ENCODE measurements around the gene ZNF385D.
"Not testable (repeated sequence)": the region's sequence is repeated elsewhere in the genome, so short reads cannot be mapped to it uniquely, and the experiment has no call there.

The ZNF385D gene

DNA sequence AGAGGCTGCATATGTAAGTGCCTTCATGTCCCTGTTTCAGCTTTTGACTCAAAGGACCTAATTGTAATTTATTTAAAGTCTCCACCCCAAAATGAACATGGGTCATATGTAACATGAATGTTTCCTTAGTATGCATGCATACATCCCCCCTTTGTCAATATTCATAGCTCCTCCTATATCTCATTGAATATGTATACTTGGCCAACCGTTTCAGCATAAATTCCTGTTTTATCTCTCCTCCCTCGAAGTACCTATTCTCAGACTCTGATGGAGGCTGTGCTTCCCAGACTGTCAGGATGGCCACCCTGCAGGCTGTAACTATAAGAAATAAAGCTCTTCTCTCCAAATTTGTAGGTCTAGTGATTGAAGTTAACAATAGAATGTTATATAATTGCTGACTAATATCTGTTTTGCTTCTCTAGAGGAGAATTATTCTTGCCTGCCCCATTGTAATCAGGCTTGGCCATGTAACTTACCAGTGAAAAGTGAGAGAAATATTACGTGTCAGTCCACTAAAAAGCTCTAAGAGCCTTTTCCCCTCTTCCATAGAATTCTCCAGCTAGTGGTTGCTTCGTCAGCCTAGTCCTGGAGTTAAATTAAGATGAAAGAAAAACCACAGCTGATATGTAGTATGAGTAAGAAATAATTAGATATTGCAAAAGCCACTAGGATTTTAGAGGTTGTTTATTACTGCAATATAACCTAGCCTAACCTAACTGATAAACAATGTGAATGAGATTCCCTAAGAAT lies 245.1 kb downstream of the ZNF385D start:
- no peak for DNase-seq

DNA sequence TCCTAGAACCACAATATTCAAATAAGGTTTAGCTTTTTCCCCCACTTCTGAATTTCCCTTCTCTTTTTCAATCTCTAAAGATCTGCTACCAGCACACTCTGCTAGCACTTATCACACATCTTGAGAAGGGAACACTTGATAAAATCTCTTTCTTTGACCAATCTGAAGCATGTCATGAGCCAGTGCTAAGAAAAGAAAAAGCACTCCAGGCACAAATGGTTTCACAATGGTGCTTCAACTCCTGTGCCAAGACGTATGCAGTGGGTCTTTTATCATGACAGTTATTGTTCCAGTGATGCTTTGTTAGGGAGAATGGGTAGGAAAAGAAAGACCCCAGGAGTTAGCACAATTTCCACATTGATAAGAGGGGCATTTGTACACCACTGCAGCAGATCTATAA lies 248.4 kb downstream of the ZNF385D start:
- no peak for DNase-seq

DNA sequence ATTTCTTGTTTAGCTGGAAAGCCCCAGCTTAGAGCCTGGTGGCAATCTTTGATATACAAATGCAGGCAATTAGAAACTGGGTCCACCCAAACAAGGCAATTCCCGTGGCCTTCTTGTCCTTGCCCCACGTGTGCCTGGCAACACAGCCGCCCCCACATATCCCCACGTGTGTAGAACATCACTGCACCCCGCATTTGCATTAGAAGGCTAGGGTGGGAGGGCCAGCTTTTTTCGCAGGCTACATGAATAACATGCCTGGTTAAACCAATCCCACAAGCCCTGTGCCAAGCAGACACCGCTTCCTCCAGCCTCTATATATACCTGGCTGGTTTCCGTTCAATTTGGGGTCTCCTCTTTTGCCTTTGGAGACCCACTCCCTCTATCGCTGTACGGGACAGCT lies 250.2 kb downstream of the ZNF385D start:
- DNase-seq = no peak

DNA sequence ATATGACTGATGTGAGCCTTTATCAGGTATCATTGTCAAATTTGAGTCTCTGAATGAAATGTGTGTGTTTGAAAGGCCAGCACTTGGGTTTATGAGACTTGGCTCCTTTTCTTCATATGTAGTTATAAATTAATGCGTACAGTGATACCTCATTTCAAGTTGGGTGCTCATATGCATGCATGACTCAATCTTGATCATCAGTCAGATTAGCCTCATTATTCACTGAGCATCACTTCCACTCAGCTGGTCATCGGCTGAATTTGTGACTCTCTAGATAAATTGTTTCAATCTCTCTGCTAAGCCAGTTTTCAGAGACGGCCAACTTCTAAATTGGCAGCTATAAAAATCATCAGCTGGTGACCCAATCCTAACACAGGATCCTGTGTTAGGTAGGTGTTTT lies 260.3 kb downstream of the ZNF385D start:
- DNase-seq = not testable (repeated sequence)

DNA sequence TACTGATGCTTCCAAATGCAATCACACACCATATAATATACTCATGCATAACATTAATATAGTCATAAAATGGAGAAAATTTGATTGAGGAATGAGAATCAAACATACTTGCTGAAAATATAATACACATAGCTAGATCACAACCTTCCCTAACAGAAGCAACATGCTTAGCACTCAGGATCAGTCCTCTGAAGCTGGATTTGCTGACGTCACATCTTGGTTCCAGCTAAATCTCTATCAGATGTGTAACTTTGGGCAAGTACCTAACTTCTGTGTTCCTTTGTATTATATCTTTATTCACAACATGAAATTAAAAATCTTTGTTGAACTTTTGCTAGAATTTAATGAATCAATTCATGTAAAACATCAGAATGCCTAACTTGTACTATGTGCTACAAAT lies 263.5 kb downstream of the ZNF385D start:
- no peak for DNase-seq

DNA sequence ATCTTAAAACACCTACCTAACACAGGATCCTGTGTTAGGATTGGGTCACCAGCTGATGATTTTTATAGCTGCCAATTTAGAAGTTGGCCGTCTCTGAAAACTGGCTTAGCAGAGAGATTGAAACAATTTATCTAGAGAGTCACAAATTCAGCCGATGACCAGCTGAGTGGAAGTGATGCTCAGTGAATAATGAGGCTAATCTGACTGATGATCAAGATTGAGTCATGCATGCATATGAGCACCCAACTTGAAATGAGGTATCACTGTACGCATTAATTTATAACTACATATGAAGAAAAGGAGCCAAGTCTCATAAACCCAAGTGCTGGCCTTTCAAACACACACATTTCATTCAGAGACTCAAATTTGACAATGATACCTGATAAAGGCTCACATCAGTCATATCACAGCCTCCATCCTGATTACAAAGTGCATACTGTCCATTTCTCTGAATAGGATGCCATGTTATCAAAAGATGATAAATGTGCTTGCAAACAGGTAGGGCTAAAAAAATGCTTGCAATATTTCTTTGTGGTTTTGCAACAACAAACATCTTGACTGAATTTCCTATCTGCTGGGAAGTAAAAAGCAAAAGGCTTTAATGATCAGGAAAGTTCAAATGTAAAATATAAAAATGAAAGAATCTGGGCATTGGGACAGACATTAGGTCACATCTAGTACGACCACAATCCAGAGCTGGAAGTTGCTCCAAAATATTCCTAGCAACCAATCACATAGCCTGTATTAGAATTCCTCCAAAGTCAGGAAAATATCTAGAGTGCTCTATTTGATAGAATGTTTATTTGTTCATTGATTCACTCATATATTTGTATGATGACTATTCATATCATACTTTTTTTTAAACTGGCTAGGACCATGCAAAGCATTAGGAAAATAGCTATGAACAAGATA lies 264.7 kb downstream of the ZNF385D start:
- not testable (repeated sequence) for DNase-seq

DNA sequence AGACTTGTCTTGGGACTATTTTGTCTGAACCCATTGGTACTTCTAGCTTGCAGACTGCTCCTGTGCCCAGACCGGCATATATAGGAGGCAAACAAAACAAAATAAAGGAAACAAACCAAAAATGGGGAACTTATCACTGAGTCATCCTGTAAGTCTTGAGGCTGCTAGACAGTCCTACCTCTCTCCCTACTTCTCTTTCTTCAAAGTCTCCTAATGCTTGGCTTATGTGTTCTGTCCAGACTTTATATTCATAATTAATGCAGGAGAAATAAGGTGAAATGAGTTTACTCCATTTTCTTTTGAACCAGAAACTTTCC lies 266.2 kb downstream of the ZNF385D start:
- DNase-seq = no peak

DNA sequence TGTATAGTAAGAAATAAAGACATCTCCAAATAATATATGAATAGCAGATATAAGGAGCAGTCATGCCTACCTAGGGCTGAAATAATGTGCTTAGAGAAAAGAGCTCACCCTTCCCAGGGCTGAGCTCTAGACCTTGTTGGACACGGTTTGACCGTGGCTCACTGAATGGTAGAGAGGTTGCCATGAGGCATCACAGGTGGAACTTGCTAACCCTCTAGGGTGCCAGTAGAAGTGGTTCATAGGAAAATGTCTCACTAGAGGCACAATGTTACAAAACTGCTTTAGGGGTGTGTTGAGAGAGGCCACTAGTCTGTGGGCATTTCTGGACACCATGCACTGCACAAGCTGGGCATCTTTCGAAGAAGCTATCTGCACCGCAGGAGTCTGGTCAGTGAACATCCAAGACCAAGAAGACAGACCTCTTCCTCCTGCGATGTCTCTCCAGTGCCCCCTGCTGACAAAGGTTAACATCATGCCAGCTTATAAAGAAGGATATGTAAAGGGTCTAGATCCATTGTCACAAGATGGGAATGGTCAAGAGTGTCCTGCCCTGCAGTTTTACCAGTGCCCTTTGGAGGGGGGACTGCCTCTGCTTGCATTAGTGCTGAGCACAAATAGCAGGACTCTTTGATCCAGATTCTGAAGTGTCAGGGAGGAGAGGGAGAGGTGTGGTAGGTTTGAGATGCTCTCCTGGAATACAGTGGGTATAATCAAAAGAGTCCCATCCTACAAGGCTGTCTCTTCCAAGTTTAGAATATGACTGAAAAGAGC lies 266.8 kb downstream of the ZNF385D start:
- DNase-seq = peak; percentile 10

DNA sequence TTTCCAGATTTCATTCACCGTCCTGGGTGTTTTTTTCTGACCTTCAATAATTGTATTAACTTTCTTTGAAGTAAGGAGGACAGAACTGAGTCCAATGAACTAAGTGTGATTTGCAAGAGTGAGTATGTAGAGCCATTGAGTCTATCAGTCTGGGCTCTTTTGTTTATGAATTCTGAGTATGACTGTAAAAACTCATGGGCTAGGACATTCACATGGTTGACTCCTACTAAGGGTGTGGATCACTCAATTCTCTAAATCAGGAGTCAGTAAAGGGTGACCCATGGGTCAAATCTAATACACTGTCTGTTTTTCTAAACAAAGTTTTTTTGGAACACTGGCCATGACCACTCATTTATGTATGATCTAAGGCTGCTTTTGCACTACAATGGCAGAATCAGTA lies 269.0 kb downstream of the ZNF385D start:
- no peak for DNase-seq

DNA sequence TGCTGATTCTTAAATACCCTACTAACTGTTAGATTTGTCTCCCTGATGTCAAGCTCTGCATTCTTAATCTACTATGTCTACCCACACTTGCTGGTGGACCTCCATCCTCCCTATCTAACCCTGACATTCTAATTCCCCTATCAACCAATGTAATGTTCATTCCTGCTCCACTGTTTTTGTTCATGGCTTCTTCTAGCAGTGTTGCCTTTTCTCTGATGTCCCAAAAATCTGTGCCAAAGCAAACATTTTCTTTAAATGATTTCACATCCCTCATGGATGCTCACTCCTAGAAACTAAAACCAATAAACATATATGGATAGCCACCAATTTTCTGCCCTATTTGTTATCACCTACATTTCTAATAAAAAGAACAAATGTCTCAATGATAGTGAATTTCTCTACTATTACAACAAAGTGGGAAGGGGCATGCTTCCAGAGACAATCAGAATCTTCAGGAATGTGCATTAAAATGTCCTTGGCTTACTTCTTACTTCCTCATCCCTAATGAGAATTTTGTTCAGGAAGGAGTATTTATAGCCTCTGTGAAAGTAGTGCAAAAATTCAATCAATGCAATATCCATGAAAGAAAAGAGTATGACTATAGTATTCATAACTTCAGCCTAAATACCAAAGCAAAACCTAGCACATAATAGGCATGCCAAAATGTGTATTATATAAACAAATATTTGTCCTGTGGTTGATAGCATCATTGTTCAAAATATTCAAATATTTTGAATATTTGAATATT lies 273.3 kb downstream of the ZNF385D start:
- DNase-seq = no peak

DNA sequence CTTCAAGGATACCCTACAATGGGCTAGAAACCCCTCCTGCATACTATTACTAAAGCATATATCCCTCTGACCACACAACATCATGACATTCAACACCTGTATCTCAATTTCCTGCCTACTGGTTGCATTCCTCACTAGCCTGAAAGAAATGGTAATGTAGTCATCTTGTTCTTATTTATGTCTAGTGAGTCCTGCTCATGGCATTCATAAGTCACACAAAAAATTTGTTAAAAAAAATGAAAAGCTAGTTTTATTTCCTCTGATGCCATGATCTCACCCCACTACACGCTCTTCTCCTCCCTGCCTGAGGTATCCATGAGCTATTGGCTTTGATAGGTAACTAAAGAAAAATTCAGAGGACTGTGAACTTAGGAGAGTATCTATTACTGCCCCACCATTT lies 284.5 kb downstream of the ZNF385D start:
- DNase-seq = no peak

DNA sequence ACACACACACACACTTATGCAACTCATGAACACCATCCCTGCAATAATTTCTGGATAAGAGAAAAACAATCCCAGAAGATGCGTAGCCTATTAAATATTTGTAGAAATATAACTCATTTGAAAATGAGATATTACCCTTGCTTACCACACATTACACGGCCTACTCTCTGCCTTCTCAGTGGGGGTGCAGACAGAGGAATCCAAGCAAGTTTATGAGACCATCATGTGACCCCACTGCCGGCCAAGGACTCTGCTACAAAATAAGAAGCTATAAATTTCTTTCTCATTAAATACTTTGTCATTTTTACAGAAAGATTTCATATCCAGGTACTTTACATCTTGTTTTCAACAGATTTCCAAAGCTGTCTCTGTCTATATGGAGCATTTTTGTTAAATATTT lies 286.3 kb downstream of the ZNF385D start:
- DNase-seq = no peak

DNA sequence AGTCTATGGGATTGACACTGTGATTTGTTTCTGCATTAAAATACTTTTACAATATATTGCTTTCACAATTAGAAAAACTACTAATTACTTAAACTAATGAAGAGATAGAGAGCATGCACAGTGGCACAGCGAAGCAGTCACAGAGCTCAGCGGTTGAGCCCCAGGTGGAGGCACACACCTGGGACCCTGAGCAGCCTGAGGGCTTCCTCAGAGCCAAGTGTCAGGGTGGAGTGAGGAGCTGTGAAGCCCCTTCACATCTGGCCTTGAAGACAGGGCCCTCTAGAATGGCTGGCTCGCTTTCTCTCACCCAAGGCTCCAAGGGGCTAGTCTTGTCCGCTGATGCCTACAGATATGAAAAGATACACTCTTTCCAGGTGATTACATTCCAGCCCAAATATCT lies 287.7 kb downstream of the ZNF385D start:
- DNase-seq = no peak

DNA sequence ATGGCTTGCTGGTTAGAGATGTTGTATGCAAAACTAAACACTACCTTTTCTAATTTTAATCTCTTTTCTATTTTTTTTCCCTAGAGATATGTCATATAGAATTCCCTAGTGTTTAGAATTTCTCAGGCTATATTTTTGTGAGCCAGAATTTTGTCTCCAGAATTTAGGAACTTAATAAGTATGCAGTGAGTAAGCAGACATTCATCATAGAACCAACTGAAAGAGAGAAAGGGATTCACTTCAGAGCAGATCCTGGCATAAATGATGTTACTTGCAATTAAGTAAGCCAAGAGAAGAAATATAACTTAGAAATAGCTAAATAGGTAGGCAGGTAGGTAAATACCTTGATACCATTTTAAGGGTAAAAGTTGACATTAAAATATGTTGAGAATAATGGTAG lies 288.9 kb downstream of the ZNF385D start:
- DNase-seq = no peak

DNA sequence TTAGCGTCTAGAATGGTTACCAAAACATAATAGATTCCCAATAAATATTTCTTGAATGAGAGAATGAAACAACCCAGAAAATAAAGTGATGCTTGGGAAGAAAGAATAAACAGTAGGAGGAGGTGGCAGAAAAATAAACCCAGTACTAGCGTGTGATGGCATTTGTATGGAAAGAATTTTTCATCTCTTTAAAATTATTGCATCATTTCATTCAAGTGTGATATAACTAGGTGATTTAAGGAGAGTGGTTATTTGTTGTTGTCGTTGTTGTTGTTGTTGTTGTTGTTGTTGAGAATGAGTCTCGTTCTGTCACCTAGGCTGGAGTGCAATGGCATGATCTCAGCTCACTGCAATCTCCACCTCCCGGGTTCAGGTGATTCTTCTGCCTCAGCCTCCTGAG lies 293.9 kb downstream of the ZNF385D start:
- no peak for DNase-seq

DNA sequence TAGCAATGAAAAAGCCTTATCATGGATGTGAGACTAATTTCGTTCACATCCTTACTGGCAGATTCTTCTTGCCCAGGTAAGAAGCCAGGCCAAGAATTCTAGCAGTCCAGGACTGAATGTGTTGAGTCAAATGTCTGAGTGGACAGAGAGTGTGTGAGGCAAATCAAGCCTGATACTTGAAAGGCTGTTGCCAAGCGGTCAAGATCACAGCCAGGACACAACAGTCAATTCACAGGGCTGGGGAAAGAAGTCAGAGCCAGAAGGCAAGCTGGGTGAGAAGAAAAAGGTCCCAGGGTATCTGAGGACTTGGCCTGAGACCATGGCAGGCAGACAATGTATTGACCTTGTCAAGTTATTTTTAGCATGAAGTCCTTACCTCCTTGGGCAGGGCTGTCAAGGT lies 301.3 kb downstream of the ZNF385D start:
- no peak for DNase-seq

DNA sequence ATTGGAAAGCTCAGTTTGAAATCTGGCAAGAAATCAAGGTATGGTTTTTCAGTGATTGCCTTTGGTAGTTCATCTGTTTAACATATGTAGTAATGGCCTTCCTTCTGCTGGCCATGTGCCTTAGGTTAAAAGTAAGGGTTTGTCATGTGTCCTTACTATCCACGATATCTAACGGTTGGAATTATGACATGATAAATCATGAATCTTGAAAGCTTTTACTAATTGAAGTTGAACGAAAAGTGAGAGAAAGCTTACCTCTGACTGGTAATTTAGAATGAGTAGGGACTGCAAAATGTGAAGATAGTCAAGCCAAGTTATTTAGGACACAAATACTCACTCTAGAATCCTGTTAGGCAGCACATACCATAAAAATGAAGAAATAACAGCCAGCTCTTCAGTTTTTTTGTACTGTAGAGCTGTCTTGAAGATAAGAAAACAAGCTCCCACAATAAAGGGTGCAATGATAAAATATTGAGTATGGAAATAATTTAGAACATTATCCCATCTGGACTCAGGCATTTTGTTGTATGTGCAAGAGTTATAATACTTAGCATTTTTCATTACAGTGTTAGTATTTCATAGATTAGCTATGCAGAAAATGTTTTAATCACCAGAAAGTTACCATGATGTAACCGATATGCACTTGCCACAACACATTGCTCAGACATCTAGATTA lies 303.4 kb downstream of the ZNF385D start:
- DNase-seq = no peak

DNA sequence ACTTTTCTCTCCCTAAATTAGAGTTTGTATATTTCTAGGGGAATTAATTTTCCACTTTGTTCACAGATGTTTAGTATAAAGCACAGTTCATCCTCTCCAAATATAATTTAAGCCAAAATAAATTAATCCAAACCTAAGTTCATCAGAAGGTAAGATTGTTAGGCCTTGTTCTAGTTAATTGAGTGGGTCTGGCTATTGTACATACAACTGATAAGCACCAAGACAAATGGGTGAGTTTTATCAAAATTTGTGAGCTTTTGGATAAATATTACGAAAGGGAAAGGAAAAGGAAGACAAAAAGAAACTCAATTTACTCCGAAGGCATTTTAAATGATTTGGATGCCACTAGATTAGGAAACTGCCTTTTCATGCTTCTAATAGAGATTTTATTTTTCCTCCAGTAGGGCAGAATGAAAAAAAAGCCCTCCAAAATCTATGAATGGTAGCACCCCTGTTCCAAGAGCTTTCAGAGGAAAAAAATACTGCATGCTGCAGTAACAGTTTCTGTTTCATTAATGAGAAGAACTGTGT lies 304.0 kb downstream of the ZNF385D start:
- DNase-seq = no peak

DNA sequence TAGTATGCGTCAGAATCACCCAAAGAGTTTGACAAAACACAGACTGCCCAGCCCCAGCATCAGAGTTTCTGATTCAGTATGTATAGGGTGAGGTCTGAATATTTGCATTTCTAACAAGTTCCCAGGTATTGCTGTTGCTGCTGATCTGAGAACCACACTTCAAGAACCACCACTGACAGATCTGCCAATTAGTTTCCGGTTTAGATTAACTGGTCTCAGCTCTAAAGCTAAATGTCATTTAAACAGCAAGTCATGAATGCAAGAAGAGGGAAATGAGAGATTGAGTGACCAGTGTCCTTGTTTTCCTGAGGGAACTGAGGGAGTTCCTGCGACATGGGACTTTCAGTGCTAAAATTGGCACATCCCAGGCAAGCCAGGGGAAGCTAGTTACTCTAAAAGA lies 305.0 kb downstream of the ZNF385D start:
- no peak for DNase-seq

DNA sequence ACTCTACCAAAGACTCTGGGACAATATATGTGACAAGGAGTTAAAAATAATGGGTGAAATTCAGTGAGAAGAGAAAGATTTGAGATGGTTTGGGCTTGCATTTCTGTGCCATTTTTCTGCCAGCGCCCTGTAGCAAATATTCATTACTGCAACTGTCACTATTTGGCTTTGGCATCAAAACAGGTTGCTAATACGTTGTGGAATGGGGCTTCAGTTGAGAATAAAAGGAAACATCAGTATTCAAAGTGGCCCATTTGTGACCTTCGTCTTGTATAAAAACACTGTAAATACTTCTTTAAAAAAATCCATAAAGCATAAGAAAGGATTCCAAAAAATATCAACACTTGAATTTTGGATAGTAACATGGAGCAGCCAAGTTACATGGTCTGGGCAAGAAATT lies 309.2 kb downstream of the ZNF385D start:
- no peak for DNase-seq

DNA sequence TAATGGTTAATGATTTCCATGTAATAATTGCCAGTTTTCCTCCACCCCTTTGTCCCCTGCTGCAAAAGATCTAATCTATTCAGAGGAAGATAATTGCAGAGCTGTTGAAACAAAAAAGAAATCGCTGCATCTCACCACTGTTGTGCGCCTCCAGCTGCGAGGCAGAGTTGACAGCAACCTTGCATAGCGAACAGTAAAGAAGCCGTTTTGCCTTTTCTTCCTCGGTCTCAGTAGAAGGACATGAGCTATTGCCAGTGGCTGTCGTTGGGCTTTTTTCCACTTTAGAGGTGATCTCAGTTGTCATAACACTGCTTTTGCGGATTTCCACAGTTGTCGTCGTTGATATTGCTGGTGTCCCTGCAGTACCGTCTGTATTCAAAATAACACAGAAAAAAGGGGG lies 314.2 kb downstream of the ZNF385D start:
- no peak for DNase-seq

DNA sequence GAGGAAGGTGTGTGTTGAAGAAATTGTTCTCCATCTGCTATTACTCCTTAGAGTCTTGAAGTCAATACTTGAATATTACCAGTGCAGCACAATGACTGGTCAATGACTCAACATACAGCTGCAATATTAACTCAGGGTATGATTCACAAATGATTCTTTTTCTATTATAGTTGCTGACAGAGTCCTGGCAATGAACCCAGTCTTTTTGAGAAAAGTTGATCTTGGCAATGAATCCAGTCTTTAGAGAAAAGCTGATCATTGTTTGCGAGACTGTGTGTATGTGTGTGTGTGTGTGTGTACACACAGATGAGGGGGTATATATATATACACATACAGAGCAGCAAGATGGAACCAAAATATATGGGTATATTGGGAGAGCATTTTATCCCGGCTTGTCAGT lies 315.1 kb downstream of the ZNF385D start:
- no peak for DNase-seq
